IgD-negative memory B cell (primary cell): ENCODE measurements around the gene PTPRA. TPM values are rescaled to one million over a fixed set of nuclear protein-coding genes. Genes with fewer than 3 reads are reported as not detected.

ENCODE experiments used
- H3K27ac Mint-ChIP-seq, 3 donors: one replicate each; pipeline ENCODE4 v1.8.0; 2020 to 2022; ENCODE audit warnings: mild to moderate bottlenecking in 3 of 3, mixed read lengths in 3 of 3, moderate library complexity in 1 of 3
- H3K27me3 Mint-ChIP-seq: one replicate; pipeline ENCODE4 v1.8.0; 2021; ENCODE audit warnings: mixed read lengths
- H3K36me3 Mint-ChIP-seq: one replicate; pipeline ENCODE4 v1.8.0; 2020; ENCODE audit warnings: mild to moderate bottlenecking, mixed read lengths
- H3K4me1 Mint-ChIP-seq, 3 donors: one replicate each; pipeline ENCODE4 v1.8.0; 2020 to 2022; ENCODE audit warnings: mixed read lengths in 3 of 3, mild to moderate bottlenecking in 1 of 3
- H3K4me3 Mint-ChIP-seq, 4 donors: one replicate each; pipeline ENCODE4 v1.8.0; 2020 to 2022; ENCODE audit warnings: mild to moderate bottlenecking in 4 of 4, mixed read lengths in 4 of 4, moderate library complexity in 3 of 4
- H3K9me3 Mint-ChIP-seq, 3 donors: one replicate each; pipeline ENCODE4 v1.8.0; 2020 to 2021; ENCODE audit warnings: mixed read lengths in 3 of 3, mild to moderate bottlenecking in 1 of 3
- polyA plus RNA-seq: library from polyadenylated mRNA; unstranded; fragments of 300-500 nt; fragmentation: Illumina TruSeq; gene quantifications from one replicate; pipeline ENCODE4 v1.2.3, GENCODE V29; 2021

PTPRA gene
- polyA plus RNA-seq, 1 donor from 2014 or later = 22.1 TPM

DNA sequence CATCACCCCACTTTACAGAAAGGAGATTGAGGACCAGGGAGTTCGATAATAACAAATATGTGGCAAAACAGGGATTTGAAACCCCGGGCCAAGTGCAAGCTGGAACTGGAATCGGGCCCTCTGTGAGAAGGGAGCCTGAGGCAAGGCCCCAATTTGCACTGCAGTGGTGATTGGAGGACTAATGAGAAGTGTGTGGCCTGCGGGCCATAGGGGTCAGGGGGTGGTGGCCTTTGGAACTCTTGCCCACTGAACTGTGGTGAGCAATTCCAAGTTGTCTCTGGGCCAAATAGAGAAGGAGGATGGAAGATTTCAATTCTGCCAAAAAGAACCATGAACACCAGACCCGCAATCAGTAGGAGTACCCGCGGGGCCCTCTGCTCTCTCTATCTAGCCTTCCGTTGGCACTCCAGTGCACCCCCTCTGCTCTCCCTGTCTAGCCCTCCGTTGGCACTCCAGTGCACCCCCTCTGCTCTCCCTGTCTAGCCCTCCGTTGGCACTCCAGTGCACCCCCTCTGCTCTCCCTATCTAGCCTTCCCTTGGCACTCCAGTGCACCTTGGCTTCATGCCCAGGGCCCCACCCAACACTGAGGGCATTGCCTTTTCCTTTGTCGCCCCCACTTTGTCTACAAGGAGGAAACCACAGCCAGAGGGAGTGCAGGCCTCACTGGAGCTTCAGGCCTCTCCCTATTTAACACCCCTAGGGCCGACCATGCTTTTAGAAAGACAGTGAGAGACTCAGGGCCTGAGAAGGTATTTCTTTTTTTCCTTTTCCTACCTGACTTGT lies 6.0 kb upstream of the PTPRA start:
- peaks cover 0 to 10% (median 4%) of the 10 kb centered on the region in 3 donors for H3K4me1 Mint-ChIP-seq
- H3K4me3 Mint-ChIP-seq = no peak overlapping the region
- peak overlapping the region in 1 of 3 donors; percentile 12 for H3K27ac Mint-ChIP-seq
- peaks cover 4% of the 10 kb centered on the region for H3K36me3 Mint-ChIP-seq
- H3K9me3 Mint-ChIP-seq = no peaks in the 10 kb centered on the region
- H3K27me3 Mint-ChIP-seq = peaks cover 8% of the 10 kb centered on the region

DNA sequence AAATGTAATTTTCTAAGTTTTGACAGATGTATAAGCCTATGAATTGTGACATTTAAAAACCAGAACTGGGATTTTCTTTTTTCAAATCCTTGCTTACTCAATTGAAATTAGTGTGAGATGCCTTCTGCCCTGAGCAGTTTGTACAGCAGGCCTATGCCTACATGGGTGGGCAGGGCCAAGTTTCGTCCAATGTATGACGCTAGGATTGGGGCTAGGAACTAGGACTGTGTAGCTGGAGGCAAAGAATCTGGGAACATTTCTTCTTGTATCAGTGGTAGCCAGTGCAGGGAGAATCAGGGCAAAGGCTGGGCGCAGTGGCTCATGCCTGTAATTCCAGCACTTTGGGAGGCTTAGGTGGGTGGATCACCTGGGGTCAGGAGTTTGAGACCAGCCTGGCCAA lies 3.9 kb upstream of the PTPRA start:
- Mint-ChIP-seq H3K36me3 (peaks cover 2% of the 10 kb centered on the region), H3K27ac (no peak overlapping the region), H3K27me3 (peaks cover 8% of the 10 kb centered on the region), H3K9me3 (no peaks in the 10 kb centered on the region), H3K4me1 (peaks cover 2 to 12% (median 5%) of the 10 kb centered on the region in 3 donors), H3K4me3 (peak overlapping the region in 1 of 4 donors; percentile 53)

DNA sequence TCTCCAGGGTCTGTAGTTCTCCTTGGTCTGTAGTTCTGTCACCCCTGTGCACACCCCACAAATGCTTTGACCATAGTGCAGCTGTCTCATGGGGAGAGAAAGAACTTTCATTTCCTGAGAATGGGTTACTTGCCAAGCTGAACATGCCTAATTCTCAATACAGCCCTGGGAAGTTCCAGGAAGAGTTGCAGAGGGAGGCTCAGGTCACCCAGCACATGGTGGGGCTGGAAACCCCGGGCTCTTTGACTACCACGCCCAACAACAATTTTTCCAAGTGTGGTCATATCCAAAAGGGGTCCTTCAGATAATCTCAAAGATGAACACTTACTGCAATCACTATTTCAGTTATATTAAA lies 2.2 kb upstream of the PTPRA start:
- H3K4me3 Mint-ChIP-seq = peak overlapping the region in 2 of 4 donors; percentile 52 to 94
- H3K36me3 Mint-ChIP-seq = no peaks in the 10 kb centered on the region
- H3K27ac Mint-ChIP-seq = no peak overlapping the region
- peaks cover 8% of the 10 kb centered on the region for H3K27me3 Mint-ChIP-seq
- peaks cover 10 to 25% (median 21%) of the 10 kb centered on the region in 3 donors for H3K4me1 Mint-ChIP-seq
- no peaks in the 10 kb centered on the region for H3K9me3 Mint-ChIP-seq

DNA sequence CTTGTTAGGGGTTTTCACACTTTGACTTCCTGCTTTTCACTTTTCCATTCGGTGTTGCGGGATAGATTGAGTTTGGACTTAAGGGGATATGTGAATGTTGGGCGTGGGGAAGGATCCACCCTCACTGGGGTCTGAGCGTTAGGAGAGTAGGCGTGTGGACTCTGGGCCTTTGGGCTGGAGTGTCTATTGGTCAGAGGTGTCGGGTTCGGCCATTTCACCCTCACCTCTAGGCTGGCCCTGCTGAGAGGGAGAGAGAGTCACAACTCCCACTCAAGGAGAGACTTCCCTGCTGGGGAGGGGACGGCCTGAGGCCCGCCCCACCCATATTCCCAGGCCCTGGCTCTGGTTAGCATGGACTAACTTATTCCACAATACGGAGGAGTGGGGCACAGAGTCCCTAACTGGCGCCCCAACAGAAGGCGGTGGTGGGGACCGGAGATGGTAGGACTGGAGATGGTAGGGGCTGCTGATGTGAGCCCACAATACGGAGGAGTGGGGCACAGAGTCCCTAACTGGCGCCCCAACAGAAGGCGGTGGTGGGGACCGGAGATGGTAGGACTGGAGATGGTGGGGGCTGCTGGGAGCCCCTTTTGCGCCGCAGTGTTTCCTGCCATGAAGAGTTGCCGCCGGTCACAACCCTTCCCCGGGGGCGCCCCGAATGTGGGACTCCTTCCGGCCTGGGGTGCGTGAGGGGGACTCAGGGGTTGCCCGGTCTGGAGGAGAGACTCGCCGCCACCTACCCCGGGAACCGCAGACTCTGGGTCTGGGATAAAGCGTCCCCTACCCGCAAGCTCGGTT lies 1.4 kb upstream of the PTPRA start:
- peak overlapping the region in 2 of 3 donors; percentile 82 to 97 for H3K27ac Mint-ChIP-seq
- no peaks in the 10 kb centered on the region for H3K36me3 Mint-ChIP-seq

DNA sequence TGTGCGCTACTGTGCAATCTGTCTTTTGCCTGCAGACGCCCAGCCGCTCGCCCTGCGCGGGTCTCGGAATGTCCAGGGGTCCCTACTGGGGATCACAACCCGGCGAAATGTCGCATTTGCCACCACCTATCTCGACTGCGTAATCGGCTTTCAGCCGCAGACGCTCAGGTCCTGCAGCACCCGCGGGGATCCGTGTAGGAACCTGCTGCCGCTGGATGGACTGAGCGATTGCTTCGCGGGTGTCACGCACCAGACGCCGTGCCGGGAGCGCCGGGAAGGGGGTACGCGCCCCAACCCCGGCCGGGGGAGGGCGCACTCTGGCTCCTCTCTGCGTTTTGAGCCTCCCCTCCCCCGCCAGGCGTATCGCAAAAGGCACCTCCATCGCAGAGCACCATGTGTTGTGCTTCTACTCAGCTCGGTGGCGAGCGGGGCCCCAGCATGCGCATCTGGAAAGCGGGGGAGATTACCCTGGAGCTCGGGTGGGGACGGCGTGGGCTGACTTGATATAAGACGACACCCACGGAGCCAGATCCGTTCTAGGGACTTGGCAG lies 747 bp upstream of the PTPRA start:
- peaks cover 14 to 32% (median 30%) of the 10 kb centered on the region in 3 donors for H3K4me1 Mint-ChIP-seq
- H3K27ac Mint-ChIP-seq = peak overlapping the region; percentile 82 to 97 (median 92)
- H3K9me3 Mint-ChIP-seq = no peaks in the 10 kb centered on the region
- H3K36me3 Mint-ChIP-seq = no peaks in the 10 kb centered on the region
- H3K4me3 Mint-ChIP-seq = peak overlapping the region; percentile 89 to 97 (median 94)
- peaks cover 8% of the 10 kb centered on the region for H3K27me3 Mint-ChIP-seq

More for the DNA sequence above, 1.4 kb upstream of the PTPRA start:
- Mint-ChIP-seq H3K27me3 (peaks cover 8% of the 10 kb centered on the region), H3K4me3 (peak overlapping the region; percentile 89 to 97 (median 94)), H3K4me1 (peaks cover 14 to 32% (median 29%) of the 10 kb centered on the region in 3 donors), H3K9me3 (no peaks in the 10 kb centered on the region)

DNA sequence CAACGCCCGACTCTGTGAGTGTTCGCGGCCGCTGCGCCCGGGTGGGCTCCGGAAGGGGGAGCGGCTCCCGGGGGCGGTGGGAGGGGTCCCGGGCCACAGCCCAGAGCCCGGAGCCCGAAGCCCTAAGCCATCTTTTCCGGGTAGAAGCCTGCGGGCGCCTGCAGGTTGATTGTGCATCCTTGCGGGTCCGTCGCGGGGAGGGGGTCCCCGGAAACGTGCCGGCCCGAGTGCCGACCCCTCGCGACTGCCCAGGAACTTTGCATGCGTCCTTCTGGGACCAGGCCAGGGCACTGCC lies 413 bp downstream of the PTPRA start:
- H3K4me1 Mint-ChIP-seq = peaks cover 14 to 34% (median 33%) of the 10 kb centered on the region in 3 donors
- no peaks in the 10 kb centered on the region for H3K9me3 Mint-ChIP-seq
- H3K27me3 Mint-ChIP-seq = peaks cover 8% of the 10 kb centered on the region
- H3K36me3 Mint-ChIP-seq = no peaks in the 10 kb centered on the region
- peak overlapping the region; percentile 89 to 95 (median 94) for H3K4me3 Mint-ChIP-seq
- H3K27ac Mint-ChIP-seq = peak overlapping the region in 2 of 3 donors; percentile 63 to 71

DNA sequence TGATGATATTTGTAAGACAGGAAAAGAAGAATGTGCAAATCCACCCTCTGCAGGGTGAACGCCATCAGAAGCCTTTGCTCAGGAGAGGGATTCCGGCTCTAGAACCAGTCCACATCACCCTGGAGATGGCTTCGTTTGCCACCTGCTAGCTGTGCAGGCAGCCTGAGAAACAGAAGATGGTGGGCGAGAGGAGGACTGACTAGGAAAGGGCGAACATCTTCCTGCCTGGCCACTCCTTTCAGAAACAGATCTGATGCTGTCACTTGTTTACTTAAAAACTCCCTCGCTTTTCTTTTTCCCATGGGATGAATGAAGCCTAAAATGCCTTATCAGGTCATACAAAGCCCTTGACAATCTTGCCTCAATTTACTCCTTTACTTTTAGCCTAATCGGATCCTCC lies 1.2 kb downstream of the PTPRA start:
- H3K27ac Mint-ChIP-seq = peak overlapping the region in 2 of 3 donors; percentile 63 to 71
- H3K4me3 Mint-ChIP-seq = peak overlapping the region; percentile 89 to 95 (median 94)
- peaks cover 16 to 37% (median 36%) of the 10 kb centered on the region in 3 donors for H3K4me1 Mint-ChIP-seq
- H3K36me3 Mint-ChIP-seq = no peaks in the 10 kb centered on the region
- H3K9me3 Mint-ChIP-seq = no peaks in the 10 kb centered on the region
- H3K27me3 Mint-ChIP-seq = peaks cover 8% of the 10 kb centered on the region

DNA sequence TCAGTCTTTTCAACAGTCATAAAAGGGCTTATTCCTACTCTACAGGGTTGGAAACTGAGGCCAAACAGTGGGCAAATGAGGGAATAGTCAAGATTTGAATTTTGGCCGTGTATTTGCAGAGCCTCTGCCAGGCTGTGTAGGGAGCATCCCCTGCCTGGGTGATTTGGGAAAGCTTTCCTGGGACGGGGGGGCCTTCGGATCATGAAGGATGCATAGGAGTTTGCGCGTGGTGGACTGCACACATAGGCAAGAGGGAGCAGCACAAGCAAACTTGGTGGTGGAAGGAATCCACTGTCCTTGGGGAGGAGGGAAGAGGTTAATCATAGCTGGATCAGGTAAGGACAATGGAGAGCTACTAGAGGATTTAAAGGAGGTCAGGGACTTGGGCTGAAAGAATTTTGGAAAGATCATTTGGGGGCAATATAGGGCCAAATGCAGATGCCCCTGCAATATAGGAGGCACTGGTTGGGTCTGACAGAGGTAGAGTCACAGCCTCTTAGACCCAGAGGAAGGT lies 2.5 kb downstream of the PTPRA start:
- H3K36me3 Mint-ChIP-seq = no peaks in the 10 kb centered on the region

DNA sequence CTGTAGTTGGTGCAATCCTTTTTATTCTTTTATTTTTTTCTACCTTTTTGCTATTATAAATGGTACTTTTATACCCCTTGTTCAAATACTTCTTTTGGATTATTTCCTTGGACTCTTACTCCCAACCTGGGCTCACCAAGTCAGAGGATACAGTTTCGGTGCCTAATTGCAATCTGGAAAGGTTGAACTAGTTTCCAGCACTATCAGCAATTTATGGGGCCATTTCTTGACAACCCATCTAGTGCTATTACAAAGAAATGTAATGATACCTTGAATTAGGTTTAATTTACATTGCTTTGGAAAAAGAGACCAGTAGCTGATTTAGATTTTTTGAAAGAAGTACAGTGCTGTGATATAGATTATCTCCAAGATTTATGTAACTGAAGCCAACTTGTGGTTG lies 5.2 kb downstream of the PTPRA start:
- H3K27ac Mint-ChIP-seq = peak overlapping the region in 1 of 3 donors; percentile 2
- no peaks in the 10 kb centered on the region for H3K36me3 Mint-ChIP-seq
- H3K4me3 Mint-ChIP-seq = no peak overlapping the region
- no peaks in the 10 kb centered on the region for H3K9me3 Mint-ChIP-seq
- H3K27me3 Mint-ChIP-seq = no peaks in the 10 kb centered on the region
- peaks cover 20 to 40% (median 37%) of the 10 kb centered on the region in 3 donors for H3K4me1 Mint-ChIP-seq

More for the DNA sequence above, 2.5 kb downstream of the PTPRA start:
- no peaks in the 10 kb centered on the region for H3K9me3 Mint-ChIP-seq
- H3K27me3 Mint-ChIP-seq = peaks cover 5% of the 10 kb centered on the region
- peak overlapping the region; percentile 0 to 94 (median 46) for H3K4me3 Mint-ChIP-seq
- no peak overlapping the region for H3K27ac Mint-ChIP-seq
- peaks cover 20 to 42% (median 38%) of the 10 kb centered on the region in 3 donors for H3K4me1 Mint-ChIP-seq

DNA sequence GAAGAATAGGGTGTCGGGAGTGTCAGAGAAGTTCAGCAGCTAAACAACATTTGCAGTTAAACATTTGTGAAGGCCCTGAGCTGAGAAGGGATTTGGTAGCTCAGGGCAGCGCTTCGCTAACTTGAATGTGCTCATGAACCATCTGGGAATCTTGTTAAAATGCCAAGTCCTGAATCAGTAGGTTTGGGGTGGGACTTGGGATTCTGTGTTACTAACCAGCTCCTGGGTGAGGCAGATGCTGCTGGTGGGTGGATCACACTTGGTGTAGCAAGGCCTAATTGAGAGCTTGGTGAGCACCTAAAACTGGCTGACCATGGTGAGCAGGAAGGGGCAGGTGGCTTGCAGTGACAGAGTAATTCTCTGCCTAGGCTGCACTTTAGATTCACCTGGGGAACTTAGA lies 5.9 kb downstream of the PTPRA start:
- Mint-ChIP-seq H3K4me1 (peaks cover 25 to 46% (median 42%) of the 10 kb centered on the region in 3 donors), H3K27ac (peak overlapping the region in 1 of 3 donors; percentile 2)

DNA sequence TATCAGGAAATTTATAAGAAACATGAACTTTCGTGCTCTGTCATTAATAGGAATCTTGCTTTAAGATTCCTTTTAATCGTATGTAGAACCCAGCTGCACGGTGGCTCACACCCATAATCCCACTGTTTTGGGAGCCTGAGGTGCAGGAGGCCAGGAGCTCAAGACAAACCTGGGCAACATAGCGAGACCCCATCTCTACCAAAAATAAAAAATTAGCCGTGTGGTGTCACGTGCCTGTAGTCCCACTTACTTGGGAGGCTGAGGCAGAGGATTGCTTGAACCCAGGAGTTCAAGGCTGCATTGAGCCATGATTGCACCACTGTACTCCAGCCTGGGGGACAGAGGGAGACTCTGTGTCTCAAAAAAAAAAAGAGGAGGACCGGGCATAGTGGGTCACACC lies 7.4 kb downstream of the PTPRA start:
- H3K27me3 Mint-ChIP-seq = no peaks in the 10 kb centered on the region
- peaks cover 20 to 43% (median 39%) of the 10 kb centered on the region in 3 donors for H3K4me1 Mint-ChIP-seq
- H3K4me3 Mint-ChIP-seq = no peak overlapping the region
- H3K27ac Mint-ChIP-seq = no peak overlapping the region
- H3K9me3 Mint-ChIP-seq = no peaks in the 10 kb centered on the region
- peaks cover 3% of the 10 kb centered on the region for H3K36me3 Mint-ChIP-seq

More for the DNA sequence above, 5.9 kb downstream of the PTPRA start:
- H3K36me3 Mint-ChIP-seq = no peaks in the 10 kb centered on the region
- no peaks in the 10 kb centered on the region for H3K9me3 Mint-ChIP-seq
- no peak overlapping the region for H3K4me3 Mint-ChIP-seq
- no peaks in the 10 kb centered on the region for H3K27me3 Mint-ChIP-seq

DNA sequence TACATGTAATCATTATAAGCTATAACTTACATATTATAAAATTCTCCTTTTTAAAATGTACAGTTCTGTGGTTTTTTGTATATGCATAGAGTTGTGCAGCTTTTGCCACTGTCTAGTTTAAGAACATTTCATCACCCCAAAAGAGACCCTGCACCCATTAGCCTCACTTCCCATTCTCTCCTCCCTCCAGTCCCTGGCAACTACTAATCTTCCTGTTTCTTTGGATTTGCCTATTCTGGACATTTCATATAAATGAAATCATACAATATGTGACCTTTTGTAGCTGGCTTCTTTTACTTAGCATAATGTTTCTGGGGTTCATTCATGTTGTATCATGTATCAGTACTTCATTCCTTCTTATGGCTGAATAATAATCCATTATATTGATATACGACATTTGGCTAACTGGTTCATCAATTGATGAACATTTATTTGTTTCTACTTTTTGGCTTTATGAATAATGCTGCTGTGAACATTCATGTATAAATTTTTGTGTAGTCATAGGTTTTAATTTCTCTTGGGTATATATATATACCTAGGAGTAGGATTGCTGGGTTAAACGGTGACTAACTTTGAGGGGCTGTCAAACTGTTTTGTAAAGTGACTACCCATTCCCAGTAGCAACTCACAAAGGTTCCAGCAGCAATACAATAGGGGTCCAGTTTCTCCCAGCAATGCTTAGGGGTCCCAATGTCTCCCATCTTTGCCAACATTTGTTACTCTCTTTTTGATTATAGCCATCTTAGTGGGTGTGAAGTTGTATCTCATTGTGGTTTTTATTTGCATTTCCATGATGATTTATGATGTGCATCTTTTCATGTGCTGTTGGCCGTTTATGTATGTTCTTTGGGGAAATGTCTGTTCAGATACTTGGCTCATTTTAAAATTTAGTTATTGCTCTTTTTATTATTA lies 10.7 kb downstream of the PTPRA start:
- H3K4me3 Mint-ChIP-seq = peak overlapping the region in 1 of 4 donors; percentile 73
- H3K27me3 Mint-ChIP-seq = no peaks in the 10 kb centered on the region
- peaks cover 25 to 35% (median 33%) of the 10 kb centered on the region in 3 donors for H3K4me1 Mint-ChIP-seq
- no peaks in the 10 kb centered on the region for H3K9me3 Mint-ChIP-seq
- peaks cover 7% of the 10 kb centered on the region for H3K36me3 Mint-ChIP-seq
- no peak overlapping the region for H3K27ac Mint-ChIP-seq

DNA sequence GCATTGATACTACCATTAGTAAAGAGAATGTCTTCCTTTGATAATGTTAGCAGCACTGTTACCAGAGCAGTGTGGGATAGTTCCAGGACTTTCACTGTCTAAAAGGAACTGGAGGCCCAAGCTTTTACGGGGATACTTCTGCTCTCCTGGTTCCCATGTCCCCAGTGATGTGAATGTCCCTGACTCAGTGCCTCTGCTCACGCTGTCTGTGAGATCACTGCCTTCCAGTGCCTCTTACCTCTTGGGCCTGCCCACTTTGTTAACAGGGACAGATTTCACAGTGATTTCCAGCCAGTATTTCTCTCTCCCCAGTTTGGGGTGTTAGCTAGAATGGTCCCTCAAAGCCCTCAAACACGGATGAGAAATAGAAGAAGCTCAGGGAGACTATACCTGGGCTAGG lies 14.4 kb downstream of the PTPRA start:
- H3K9me3 Mint-ChIP-seq = no peaks in the 10 kb centered on the region
- H3K27me3 Mint-ChIP-seq = no peaks in the 10 kb centered on the region
- H3K4me1 Mint-ChIP-seq = peaks cover 37 to 45% (median 40%) of the 10 kb centered on the region in 3 donors
- H3K36me3 Mint-ChIP-seq = peaks cover 11% of the 10 kb centered on the region
- H3K4me3 Mint-ChIP-seq = no peak overlapping the region
- H3K27ac Mint-ChIP-seq = peak overlapping the region in 1 of 3 donors; percentile 7
